Transverse colon (tissue), 3 donors: ENCODE data around the gene AGAP1.

Experiments
- EP300 ChIP-seq: sonication (generic); formaldehyde crosslinking; IDR thresholded peaks from one replicate; pipeline ENCODE4 v1.6.1; 2017; ENCODE audit warnings: antibody characterized with exemption, low read depth
- POLR2A ChIP-seq: fragments of 450-650 bp; IDR thresholded peaks from one replicate; pipeline ENCODE4 v1.6.1; 2016; ENCODE audit warnings: antibody characterized with exemption, mild to moderate bottlenecking, moderate library complexity
- TF ChIP-seq, protein P1 (sequence below), 5 experiments: fragments of 200-600 bp in 3 of 5; fragments of 450-650 bp in 2 of 5; sonication (generic) in 3 of 5; IDR thresholded peaks; 1 replicate in 2 of 5; 2 replicates in 3 of 5; pipeline ENCODE4 v1.5.1; 2016 to 2017; ENCODE audit warnings: antibody characterized with exemption in 5 of 5, inconsistent platforms in 3 of 5, mild to moderate bottlenecking in 2 of 5, moderate library complexity in 1 of 5

DNA sequence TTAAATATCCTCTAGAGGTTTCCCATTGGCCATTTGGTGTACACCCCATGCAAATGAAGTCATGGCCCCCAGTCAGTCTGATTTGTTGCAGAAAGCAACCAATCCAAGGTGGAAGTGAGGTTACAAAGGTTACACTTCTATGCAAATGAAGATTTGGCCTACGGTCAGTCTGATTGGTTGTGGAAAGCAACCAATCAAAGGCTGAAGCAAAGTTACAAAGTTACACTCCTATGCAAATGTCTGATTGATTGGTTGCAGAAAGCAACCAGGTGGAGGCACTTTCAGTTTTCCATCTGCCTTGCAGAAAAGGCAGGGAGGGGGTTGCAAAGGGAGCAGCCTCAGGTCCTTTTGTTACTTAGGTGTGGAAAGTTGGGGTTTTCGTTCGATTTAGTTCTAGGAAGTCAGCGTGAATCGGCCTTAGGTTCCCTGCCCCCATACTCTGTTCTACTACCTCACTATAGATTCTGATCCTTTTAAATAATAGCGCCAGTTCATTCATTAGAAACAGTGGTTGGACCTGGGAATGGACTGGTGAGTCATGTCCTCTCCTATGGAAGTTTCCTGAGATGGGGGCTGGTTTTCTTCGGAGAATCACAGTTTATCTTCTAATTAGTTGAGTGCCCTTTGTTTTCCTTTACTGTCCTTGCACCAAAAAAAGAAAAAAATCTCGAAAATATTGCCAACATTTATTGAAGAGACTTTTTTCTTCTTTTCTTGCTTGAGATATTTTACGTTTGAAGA is 279.5 kb downstream of the AGAP1 start:
- TF ChIP-seq, protein P1, sequence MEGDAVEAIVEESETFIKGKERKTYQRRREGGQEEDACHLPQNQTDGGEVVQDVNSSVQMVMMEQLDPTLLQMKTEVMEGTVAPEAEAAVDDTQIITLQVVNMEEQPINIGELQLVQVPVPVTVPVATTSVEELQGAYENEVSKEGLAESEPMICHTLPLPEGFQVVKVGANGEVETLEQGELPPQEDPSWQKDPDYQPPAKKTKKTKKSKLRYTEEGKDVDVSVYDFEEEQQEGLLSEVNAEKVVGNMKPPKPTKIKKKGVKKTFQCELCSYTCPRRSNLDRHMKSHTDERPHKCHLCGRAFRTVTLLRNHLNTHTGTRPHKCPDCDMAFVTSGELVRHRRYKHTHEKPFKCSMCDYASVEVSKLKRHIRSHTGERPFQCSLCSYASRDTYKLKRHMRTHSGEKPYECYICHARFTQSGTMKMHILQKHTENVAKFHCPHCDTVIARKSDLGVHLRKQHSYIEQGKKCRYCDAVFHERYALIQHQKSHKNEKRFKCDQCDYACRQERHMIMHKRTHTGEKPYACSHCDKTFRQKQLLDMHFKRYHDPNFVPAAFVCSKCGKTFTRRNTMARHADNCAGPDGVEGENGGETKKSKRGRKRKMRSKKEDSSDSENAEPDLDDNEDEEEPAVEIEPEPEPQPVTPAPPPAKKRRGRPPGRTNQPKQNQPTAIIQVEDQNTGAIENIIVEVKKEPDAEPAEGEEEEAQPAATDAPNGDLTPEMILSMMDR (IDR thresholded peaks at IDR 0.05): no peak
- TF ChIP-seq EP300 (no peak), POLR2A (no peak)
